ENCODE results near the gene PARVA.

The PARVA gene

GRCh38 chr11:12456651-12457579 lies 79.5 kb downstream of the PARVA start:
- no peak overlapping the region for H3K4me3 ChIP-seq (replicated peaks; ENCODE audit: low read depth, low read length)
- no peak for TF ChIP-seq CTCF (IDR thresholded peaks at IDR 0.05; ENCODE audit: low read length, missing control alignments)
- peak; percentile 47 for DNase-seq (ENCODE audit: low read depth)

GRCh38 chr11:12458042-12458441 lies 80.7 kb downstream of the PARVA start:
- no peak for TF ChIP-seq CTCF (IDR thresholded peaks at IDR 0.05; ENCODE audit: low read length, missing control alignments)
- no peak overlapping the region for H3K4me3 ChIP-seq (replicated peaks; ENCODE audit: low read depth, low read length)
- DNase-seq (ENCODE audit: low read depth), result no peak

DNA sequence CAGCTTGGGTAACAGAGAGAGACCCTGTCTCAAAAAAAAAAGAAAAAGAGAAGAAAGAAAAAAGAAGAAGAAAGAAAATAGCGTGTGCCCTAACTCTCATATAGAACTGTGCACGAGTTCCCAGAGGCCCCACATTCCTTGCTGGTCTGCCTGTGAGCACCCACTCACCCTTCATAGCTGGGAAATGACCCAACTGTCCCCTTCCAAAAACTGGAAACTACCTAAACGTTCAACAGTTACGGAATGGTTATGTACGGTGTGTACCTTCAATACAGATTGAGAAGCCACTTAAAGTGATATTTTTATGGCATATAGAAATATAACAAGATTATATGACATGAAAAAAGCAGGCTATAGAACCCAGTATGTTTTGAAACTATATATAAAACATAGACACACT lies 82.0 kb downstream of the PARVA start:
- H3K4me3 ChIP-seq (replicated peaks; ENCODE audit: low read depth, low read length), result no peak overlapping the region
- no peak for TF ChIP-seq CTCF (IDR thresholded peaks at IDR 0.05; ENCODE audit: low read length, missing control alignments)
- DNase-seq (ENCODE audit: low read depth), result no peak

- no peak overlapping the region for H3K4me3 ChIP-seq (replicated peaks; ENCODE audit: low read depth, low read length)
- peak; percentile 40 for DNase-seq (ENCODE audit: low read depth)
- TF ChIP-seq CTCF (IDR thresholded peaks at IDR 0.05; ENCODE audit: low read length, missing control alignments), result no peak
These were observed 82.6 kb downstream of the PARVA start for GRCh38 chr11:12459865-12460444.

GRCh38 chr11:12460466-12460865 lies 83.1 kb downstream of the PARVA start:
- H3K4me3 ChIP-seq (replicated peaks; ENCODE audit: low read depth, low read length), result no peak overlapping the region
- DNase-seq (ENCODE audit: low read depth), result no peak
- TF ChIP-seq CTCF (IDR thresholded peaks at IDR 0.05; ENCODE audit: low read length, missing control alignments), result no peak

DNA sequence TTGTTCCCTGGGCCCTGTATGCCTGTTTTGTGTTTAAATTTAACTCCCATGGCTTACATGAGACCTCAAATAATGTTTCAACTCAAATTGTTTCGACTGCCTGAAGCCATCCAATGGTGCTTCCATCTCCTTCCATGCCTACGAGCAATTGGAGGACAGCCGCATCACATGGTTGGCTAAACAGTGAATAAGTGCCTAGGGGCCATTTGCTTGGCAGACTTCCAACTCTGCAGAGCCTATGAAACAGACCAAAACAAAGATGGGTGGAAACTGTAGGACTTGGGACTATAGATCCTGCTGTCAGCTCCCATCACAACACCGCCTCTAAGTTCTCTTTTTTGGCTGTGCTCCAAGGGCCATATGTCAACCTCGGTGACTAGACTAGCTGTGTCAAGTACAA lies 84.1 kb downstream of the PARVA start:
- DNase-seq (ENCODE audit: low read depth), result no peak
- H3K4me3 ChIP-seq (replicated peaks; ENCODE audit: low read depth, low read length), result no peak overlapping the region

More for the DNA sequence above, 84.1 kb downstream of the PARVA start:
- TF ChIP-seq CTCF (IDR thresholded peaks at IDR 0.05; ENCODE audit: low read length, missing control alignments), result no peak

All from fibroblast of pulmonary artery (primary cell).